Measurements from ENCODE around the gene SLC46A2.

The SLC46A2 gene

DNA sequence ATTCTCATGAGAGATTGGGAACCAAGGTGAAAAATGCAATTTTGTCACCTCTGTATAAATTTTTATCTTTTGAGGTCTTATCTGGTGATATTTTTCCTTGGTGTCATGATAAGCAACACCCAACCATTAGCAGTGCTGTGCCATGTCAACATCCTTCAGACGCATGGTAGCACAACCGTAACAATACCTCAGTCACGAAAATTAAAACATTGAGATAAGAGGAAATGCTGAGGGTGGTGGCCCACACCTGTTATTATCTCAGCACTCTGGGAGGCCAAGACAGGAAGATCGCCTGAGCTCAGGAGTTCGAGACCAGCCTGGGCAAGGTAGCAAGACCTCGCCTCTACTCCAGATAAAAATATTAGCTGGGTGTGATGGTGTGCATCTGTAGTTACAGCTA lies 32.7 kb downstream of the SLC46A2 start:
- DNase-seq (ENCODE audit: low read depth) = no peak

DNA sequence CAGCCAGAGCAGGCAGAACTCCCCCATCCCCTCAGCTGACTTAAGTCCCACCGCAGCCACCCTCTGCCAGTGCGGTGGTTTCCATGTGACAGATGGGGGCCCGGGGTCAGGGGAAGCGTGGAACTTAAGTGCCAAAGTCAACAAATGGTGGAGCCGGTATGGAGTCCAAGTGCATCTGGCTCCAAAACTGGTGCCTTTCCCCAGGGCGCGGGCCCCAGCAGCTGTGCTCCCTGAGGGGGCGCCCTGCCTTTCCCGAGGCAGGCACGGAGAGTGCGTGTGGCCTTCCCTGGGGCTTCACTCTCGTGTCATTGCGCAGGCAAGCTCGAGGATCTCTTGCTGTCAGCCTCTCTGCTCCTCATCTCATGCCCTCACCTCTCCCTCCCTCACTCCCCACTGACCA lies 33.8 kb downstream of the SLC46A2 start:
- DNase-seq (ENCODE audit: low read depth) = no peak

DNA sequence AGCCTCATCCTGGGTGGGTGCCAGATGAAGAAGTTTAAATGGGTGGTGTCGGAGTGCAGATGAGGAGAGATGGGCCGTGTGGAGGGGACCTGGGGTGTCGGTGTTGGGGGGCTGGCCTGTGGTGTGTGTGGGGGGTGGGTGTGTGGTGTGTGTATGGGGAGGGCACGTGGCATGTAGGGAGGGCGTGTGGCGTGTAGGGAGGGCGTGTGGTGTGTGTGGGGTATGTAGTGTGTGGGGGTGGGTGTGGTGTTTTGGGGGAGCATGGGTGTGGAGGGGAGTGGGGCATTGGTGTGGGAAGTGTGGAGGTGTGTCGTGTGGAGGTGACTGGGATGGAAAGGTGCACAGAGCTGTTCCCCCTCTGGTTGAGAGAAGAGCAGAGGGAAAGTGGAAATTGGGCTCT lies 34.5 kb downstream of the SLC46A2 start:
- DNase-seq (ENCODE audit: low read depth) = no peak

DNA sequence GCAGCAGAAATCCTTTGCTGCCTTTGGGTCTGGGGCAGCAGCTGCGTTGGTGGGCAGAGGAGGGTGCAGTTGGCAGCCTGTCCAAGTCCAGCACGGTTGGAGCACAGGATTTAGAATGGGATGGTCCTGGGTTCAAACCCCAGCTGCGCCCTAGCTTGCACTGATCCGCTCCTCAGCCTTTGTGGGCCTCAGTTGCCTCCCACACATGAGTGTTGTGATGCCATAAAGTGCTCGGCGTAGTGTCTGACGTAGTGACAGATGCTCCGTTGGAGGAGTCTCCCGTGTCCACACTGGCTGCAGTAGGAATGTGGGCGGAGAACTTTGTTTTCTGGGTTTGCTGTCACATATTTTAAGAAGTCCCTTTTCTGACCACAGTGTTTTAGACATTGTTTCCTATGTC lies 36.0 kb downstream of the SLC46A2 start:
- DNase-seq (ENCODE audit: low read depth) = no peak

DNA sequence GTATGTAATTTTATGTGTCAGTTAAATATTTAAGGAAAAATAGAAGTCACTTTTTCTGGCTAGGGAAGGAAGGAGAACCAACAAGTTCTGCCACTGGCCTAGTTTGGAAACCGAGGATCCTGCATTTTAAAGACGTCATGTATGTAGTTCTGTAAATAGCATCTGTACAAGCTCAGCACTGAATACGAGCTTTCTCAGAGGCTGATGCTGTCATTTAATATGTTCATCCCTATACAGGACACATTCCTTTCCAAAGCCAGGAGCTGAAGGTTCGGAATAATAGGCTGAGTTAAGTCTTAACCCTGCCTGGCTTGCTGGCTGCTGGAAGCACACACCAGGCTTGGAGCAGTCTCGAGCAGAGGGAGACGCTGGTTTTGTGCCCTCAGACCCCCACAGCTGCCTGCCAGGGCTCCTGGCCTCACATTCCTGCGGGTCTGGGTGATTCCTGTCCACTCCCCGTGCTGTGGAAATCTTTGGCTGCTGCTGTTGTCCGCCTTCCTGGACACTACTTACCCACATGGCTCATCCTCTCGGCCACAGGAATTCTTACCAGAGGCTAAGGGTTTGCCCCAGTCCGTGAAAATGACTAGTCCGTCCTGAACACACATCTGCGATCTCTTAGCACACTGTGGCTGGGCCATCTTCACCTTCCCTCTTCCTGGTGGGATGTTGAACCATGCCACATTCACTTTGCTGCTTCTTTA lies 36.6 kb downstream of the SLC46A2 start:
- DNase-seq (ENCODE audit: low read depth) = no peak

DNA sequence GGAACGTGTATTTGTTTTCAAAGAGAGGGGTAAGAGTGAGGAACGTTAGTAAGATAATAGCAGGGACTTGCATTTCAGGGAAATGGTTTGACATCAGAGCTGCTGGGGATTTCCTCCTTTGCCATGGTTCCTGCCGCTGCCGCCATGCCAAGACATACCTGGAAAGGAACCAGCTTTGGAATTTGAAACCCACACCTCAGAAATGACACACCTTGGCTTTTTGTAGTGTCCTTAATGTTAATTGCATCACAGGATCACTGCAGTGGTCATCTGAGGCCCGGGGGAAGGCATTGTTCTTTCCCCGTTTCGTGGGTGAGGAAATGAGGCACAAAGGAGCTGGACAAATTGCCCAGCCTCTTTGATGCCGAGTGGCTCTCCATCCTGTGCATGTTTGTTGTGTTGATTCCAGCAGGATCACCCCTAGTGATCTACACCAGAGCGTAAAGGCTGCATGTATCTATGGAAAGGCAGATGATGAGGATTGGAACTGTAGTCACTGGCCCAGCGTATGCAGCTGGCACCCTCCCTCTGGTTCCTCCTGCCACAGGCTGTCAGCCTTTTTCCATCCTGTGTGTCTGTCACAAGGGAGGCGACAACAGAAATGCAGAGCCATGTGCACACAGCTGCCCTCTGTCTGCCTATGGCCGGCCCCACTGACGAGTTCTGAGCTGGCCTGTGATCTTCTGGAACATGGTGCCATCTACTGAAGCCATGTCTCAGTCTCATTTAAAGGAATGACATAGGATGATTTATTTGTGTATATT lies 37.8 kb downstream of the SLC46A2 start:
- DNase-seq (ENCODE audit: low read depth) = no peak

DNA sequence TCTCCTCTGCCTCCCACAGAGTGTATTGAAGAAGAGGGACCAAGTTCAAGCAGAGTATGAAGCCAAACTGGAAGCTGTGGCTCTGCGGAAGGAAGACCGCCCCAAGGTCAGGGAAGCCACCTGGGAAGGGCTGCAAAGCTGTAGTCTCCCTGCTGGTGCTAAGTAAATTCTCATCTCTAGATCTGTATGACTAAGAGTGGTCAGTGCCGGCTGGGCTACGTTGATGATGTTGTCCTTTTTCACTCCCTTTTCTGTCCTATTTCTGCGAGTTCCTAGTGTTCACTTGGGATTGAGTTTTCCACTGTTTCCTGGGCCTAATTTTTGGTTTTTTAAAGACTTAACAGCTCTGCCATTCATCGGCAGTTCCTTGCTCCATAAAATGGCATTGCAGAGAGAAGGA lies 39.8 kb downstream of the SLC46A2 start:
- DNase-seq (ENCODE audit: low read depth) = no peak

DNA sequence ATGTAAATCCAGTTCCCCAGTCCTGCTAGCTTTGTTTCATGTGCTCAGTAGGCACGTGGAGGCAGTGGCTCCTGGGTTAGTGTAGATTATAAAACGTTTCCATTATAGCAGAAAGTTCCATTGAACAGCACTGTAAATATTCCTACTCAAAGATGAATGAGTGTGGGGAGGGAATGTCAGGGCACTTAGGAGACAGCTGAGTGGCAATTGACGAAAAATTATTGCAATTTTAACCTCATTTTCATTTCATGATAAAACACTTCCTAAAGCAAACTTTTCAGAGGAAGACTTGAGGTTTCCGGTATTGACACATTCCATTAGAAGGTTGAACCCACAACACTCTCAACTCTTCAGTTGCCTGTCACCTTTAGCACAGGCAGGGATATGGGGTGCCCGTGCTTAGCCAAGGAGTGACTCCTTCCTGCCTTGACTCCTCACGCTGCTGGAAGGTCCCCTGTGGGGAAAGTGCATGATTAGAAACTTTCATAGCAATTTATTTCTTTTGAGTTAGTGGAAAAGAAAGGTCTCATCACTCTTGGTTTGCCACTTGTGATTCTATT lies 41.2 kb downstream of the SLC46A2 start:
- DNase-seq (ENCODE audit: low read depth) = no peak

DNA sequence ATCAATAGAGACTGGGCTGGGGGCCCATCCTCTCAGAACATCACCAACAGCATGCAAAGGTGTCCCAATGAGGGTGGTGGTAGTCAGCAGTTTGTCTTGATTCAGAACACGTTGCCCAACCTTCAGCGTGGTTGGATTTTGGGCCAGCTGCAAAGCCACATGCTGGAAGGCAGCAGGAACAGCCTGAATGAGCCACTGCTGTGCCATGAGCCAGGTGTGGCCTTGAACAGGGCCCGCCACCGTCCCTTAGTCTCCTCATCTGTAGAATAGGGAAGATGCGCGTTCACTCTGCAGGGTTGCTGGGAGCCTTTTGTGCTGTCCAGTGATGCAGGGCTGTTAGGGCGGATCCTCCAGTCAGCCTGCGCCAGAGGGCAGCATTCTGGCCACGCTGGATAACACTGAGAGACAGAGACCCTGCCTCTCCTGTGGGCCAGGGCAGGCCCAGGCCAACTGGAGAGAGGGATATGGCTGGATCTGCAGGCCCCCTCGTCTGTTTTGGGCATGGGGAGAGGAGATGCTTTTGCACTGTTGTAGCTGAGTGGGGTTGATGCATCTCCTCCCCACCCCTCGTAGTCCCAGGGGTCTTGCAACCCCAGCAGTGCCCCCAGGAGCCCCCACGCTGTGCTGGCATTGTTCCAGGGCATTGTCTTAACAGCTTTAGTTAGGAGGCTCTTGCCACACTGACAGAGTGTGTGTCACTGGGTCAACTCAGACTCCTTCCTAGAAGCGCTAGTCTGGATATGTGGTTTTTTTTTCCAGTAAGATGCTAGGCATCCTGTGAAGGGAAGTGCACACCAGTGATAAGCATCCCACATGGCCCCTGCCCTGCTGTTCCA lies 42.1 kb downstream of the SLC46A2 start:
- DNase-seq (ENCODE audit: low read depth) = no peak

DNA sequence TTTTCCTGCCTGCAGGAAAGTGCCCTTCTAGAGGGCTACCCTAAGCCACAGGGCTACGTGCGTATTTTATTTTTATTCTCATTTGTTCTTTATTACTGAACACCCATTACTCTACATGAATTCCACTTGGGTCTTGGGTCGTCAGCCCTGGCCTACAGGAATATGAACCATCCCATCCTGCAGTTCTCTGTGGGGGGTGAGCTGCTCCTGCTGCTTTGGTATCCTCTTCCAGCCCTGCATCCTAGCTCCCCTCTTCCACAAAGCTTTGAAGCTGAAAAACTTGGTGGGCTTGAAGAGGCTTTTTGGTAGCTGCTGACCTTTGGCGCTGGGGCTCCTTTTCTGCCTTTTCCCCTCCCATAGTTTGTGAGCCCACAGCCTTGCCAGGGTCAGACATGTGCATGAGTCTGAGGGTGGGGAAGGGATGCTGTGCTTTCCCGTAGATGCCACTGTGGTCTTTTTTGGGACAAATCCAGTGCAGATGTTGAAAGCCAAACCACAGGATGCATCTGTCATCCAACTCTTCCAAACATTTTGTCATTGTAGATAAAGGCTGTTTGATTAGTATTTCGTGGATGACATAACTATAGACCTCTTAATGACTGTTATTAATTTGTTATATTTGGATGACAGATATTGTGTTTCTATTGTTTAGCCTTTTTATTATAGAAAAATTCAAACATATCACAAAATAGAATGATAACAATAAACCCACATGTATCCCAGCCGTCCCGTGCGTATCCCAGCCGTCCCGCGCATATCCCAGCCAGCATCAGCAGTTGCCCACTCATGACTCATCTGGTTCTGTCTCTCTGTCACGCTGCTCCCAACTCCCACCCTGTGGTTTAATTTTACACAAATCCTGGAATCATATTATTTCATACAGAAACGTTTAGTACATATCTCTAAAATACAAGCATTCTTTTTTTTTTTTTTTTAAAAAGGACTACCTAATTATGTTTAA lies 43.9 kb downstream of the SLC46A2 start:
- DNase-seq (ENCODE audit: low read depth) = no peak

DNA sequence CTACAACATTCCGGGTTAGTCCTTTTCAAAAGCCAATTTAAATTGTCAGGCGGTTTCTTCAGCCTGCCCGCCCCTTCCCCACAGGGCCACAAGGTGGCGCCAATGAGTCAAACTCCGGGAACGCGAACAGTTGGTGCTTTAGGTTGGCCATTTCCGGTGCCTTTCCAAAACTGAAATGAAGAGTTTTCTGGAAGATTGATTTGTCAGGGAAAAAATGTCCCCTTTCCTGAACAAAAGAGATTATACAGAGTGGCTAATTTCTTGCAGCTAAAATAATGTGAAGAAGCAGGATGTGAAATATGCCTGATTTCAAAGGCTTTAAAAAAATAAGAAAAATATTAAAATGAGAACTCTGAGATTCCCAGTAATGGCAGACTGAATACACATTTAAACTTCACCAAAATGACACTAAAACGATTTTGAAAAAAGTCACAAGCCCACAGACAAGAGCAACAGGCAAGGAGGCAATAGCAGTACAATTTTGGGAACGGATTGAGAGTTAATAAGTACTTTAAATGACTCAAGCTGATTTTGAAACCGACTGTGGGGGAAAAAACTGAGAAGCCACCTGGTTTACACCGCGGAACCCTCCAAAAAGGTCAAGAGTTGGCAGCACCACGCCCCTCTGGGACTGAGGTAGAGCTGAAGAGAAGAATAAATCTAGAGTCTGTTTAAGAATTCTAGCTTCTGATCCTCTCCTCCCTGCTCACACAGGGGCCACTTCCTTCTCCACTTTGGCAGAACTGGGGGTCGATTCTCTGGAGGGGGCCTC lies 45.7 kb downstream of the SLC46A2 start:
- peak; percentile 55 for DNase-seq (ENCODE audit: low read depth)

DNA sequence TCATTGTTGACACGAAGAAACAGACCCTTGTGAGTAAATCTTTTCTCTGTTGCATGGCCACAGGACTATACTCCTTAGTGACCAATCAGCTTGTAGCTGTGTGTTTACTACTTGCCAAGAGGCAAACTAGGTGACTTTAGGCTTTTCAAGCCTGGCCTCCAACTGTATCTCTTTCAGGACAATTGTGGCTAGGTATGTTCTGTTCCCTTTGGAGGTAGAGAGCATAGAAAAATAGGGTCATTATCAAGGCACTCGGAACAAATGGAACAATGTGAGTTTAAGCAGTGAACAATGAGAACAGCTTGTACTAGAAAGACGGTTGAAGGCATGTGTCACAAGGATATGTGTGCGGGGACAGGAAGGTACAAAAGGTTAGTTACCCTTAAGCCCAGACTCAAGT lies 48.1 kb downstream of the SLC46A2 start:
- no peak for DNase-seq (ENCODE audit: low read depth)

DNA sequence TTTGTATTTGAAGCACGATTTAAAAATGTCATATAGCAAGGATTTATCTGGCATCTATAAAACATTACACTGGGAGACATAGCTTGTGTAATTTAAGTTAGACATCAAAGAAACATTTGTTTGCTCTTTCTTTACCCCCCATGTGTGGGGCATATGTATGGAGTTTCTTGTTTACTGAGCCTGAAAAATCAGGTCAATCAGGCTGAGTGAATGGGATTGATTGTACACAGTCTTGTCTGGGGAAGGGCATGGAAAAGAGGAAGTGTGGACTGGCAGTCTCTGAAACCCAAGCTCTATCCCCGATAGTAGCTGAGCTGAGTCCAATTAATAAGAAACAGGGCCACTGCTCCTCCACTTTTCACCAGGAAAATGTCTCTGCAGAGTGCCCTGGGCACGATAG lies 49.4 kb downstream of the SLC46A2 start:
- no peak for DNase-seq (ENCODE audit: low read depth)

DNA sequence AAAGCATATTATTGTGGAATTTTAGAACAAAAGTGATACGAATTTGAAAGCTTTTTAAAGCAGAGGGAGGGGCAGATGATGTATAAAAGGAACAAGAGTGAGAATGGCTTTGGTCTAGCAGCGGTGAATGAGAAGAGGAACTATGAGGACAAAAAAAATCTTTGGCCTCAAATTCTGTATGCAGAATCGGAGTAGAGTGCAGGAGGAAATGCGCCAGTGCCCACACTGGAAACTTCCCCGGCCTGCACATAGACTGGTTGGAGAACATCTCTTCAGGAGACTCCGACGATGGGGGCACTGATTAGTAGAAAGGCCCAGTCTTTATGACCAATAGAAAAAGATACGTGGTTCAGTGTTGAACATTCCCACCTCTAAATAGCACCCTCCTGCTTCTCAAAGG lies 51.3 kb downstream of the SLC46A2 start:
- no peak for DNase-seq (ENCODE audit: low read depth)

DNA sequence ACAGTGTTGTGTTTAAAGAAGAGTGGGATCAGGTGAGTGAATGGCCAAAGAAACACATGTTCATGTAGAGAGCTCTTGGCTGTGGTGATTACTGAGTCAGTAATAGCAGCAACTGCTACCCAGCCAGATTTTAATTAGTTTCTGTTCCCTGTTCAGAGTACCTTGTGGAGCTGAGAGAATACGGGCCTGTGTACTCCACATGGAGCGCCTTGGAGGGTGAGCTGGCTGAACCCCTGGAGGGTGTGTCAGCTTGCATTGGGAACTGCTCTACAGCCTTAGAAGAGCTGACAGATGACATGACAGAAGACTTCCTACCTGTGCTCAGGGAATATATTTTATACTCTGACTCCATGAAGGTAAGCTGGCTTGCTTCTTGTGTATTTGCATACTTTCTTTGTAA lies 52.3 kb downstream of the SLC46A2 start:
- DNase-seq (ENCODE audit: low read depth) = no peak

DNA sequence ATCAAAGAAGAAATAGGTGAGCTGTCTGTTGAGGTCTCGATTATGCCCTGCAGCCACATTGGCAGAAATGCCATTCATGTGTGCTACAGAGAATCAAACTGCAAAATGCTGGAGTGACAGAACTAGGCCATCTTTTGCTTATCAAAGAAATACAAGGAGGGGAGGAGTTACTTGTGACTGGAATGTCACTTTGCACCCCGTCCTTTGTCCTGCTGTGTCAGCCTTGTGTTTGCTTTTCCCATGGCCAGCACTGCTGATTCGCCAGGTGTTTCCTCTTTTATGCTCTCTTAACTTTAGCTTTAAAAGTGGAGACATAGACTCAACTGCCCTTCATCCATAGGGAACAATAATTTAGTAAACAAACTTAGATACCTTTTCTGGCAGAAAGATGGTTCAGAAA lies 54.3 kb downstream of the SLC46A2 start:
- no peak for DNase-seq (ENCODE audit: low read depth)

DNA sequence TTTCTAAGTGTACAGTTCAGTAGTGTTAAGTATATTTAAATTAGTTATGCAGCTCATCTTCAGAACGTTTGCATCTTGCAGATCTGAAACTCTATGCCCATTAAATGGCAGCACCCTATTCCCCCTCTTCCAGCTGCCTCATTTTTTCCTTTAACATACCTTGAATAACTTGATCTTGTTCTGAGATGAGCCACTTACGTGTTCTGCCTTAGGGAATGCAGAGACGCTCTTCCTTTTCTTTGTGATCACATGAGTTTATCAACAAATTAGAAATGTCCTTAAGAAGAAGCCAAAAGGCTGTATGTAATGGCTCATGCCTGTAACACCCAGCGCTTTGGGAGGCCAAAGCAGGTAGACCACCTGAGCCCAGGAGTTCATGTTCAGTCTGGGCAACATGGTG lies 57.6 kb downstream of the SLC46A2 start:
- no peak for DNase-seq (ENCODE audit: low read depth)

DNA sequence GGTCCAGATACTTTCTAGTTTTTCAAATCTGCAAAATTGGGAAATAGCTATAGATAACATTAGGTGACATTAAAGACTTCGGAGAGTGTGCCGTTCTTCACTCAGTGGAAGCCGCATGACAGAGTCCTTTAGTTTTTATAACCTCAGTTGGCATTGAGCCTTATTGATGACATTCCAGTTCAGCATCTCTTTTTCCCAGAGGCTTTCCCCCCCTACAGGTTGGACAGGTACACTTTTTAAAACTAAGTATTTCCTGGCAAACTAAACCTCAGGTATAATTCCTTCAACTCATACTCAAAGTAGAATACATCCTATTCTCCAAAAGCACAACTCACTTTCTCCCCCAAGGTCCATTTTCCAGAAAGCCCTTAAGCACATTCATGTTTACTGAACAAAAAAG lies 58.7 kb downstream of the SLC46A2 start:
- DNase-seq (ENCODE audit: low read depth) = no peak

DNA sequence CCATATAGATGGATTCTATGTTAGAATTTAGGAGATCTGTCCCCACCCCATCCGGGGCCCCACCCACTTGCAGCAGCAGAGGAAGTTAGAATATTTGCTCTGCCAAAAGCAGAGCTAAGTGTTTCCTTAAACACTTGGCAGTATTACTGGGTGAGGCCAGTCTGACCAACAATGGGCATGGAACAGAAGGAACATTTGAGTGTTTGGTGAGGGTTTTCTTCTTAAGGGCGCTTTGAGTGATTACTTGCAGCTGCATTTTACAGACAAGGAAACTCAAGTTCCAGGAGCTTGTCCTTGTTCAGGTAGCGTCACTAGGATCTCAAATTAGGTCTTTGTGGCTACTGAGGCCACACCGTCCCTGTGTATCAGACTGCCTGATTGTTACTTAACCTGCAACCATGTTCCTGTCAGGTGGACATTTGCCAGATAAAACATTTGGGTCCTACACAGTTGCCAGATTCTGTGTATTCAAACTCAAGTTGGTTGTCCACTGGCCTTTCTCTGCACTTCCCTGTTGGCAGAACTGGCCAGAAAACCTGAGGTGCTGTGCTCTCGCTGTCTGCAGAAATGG lies 59.3 kb downstream of the SLC46A2 start:
- no peak for DNase-seq (ENCODE audit: low read depth)
